Mammary epithelial cell (primary cell): ENCODE results near the gene BAZ1A.

Experiments
- EZH2 ChIP-seq: IDR thresholded peaks from 2 replicates; pipeline ENCODE4 v1.6.1; 2012; ENCODE audit warnings: low read length, inconsistent platforms, borderline replicate concordance
- TF ChIP-seq, protein P1 (sequence below), 2 donors: IDR thresholded peaks in 1 of 2; conservative IDR thresholded peaks in 1 of 2; 2 replicates each; pipeline ENCODE4 v1.5.1; 2011 to 2012; ENCODE audit warnings: inconsistent platforms in 2 of 2, low read length in 2 of 2, mild to moderate bottlenecking in 2 of 2, control low read depth in 1 of 2, low read depth in 1 of 2; ENCODE audit not compliant: insufficient read depth in 1 of 2; ENCODE audit errors: extremely low read depth in 1 of 2

DNA sequence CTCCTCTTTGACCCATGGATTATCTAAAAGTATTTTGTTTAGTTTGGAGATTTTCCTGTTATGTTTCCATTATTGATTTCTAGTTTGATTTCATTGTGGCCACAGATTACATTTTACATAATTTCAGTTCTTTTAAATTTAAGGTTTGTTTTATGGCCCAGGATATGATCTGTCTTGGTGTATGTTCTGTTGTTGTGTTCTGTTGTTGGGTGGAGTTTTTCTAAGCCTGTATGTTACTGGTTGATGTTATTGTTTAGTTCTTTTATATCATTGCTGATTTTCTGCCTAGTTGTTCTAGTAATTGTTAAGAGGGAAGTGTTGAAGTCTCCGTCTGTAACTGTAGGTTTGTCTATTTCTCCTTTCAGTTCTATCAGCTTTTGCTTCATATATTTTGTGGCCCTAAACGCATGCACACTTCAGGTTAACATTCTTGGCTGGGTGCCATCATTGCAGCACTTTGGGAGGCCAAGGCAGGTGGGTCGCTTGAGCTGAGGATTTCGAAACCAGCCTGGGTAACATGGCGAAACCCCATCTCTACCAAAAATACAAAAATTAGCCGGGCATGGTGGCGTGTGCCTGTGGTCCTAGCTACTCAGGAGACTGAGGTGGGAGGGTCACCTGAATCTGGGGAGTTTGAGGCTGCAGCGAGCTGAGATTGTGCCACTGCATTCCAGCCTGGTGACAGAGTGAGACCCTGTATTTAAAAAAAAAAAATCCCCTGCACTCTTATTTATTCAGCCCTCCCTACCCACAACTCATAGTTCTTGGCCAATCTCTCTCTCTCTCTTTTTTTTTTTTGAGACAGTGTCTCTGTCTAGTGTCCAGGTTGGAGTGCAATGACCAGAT lies 132.7 kb downstream of the BAZ1A start:
- TF ChIP-seq EZH2, result no peak
- TF ChIP-seq, protein P1, sequence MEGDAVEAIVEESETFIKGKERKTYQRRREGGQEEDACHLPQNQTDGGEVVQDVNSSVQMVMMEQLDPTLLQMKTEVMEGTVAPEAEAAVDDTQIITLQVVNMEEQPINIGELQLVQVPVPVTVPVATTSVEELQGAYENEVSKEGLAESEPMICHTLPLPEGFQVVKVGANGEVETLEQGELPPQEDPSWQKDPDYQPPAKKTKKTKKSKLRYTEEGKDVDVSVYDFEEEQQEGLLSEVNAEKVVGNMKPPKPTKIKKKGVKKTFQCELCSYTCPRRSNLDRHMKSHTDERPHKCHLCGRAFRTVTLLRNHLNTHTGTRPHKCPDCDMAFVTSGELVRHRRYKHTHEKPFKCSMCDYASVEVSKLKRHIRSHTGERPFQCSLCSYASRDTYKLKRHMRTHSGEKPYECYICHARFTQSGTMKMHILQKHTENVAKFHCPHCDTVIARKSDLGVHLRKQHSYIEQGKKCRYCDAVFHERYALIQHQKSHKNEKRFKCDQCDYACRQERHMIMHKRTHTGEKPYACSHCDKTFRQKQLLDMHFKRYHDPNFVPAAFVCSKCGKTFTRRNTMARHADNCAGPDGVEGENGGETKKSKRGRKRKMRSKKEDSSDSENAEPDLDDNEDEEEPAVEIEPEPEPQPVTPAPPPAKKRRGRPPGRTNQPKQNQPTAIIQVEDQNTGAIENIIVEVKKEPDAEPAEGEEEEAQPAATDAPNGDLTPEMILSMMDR (conservative IDR thresholded peaks at IDR 0.05 in 1 of 2, IDR thresholded peaks at IDR 0.05 in 1 of 2; ENCODE audit: extremely low read depth in 1 of 2, insufficient read depth in 1 of 2, low read depth in 1 of 2, low read length in 2 of 2), result no peak
